A549 (cell line): Measurements from ENCODE around the gene FAM120B. TPM values are rescaled to one million over a fixed set of nuclear protein-coding genes. Genes with fewer than 3 reads are reported as not detected.
"Not testable (repeated sequence)": the region's sequence is repeated elsewhere in the genome, so short reads cannot be mapped to it uniquely, and the experiment has no call there.

ENCODE experiments used
- ATAC-seq, 2 experiments: fragments of 200-7000 bp in 1 of 2; fragments of >200 bp in 1 of 2; cut with Nextera tagmentation in 1 of 2; cut with Tn5 transposase in 1 of 2; 3 replicates each; pipeline versions ENCODE4 v1.8.0 to v1.9.1; 2018 to 2020; ENCODE audit warnings: mild to moderate bottlenecking in 1 of 2, moderate library complexity in 1 of 2
- CTCF ChIA-PET: fragments of 300-600 bp; sonication (Branson Sonifier 250); formaldehyde crosslinking; extraction: SDS; loops from one replicate; lab custom pipeline; 2021; ENCODE audit warnings: antibody characterized with exemption, inconsistent platforms; lab: Yijun Ruan, JAX
- POLR2A ChIA-PET: fragments of 350-600 bp; formaldehyde crosslinking; extraction: SDS; loops from one replicate; lab custom pipeline; 2021; ENCODE audit warnings: antibody characterized with exemption, inconsistent platforms; lab: Yijun Ruan, JAX
- DNase-seq, 2 experiments: peaks; one replicate each; pipeline versions ENCODE4 v3.0.0 to v3.0.0-alpha.2; 2011 to 2016; ENCODE audit warnings: low read depth in 1 of 2, low spot score in 1 of 2
- FAIRE-seq: peaks from 2 replicates; lab custom pipeline; 2011; peaks lifted over from hg19 to GRCh38; lab: Jason Lieb, UNC
- H3K27ac ChIP-seq, 2 experiments: fragments of >200 bp; sonication (Bioruptor Twin); formaldehyde crosslinking; 3 replicates each; pipeline ENCODE4 v1.5.1; 2016 to 2017
- H3K4me1 ChIP-seq: fragments of >200 bp; sonication (Bioruptor Twin); formaldehyde crosslinking; 3 replicates; pipeline ENCODE4 v1.6.1; 2016
- H3K4me2 ChIP-seq: fragments of >200 bp; sonication (Bioruptor Twin); formaldehyde crosslinking; 3 replicates; pipeline ENCODE4 v1.6.1; 2016
- H3K4me3 ChIP-seq: fragments of >200 bp; sonication (Bioruptor Twin); formaldehyde crosslinking; 3 replicates; pipeline ENCODE4 v1.5.1; 2016
- H3K9me3 ChIP-seq: fragments of >200 bp; sonication (Bioruptor Twin); formaldehyde crosslinking; 3 replicates; pipeline ENCODE4 v1.6.1; 2016
- BCL3 ChIP-seq: fragments of >200 bp; sonication (Bioruptor Twin); formaldehyde crosslinking; IDR thresholded peaks from 3 replicates; pipeline ENCODE4 v1.6.1; 2016
- CEBPB ChIP-seq, 2 experiments: fragments of >200 bp in 1 of 2; sonication (Bioruptor Twin) in 1 of 2; formaldehyde crosslinking in 1 of 2; IDR thresholded peaks; 2 replicates each; pipeline ENCODE4 v1.6.1; 2012 to 2016
- CHD2 ChIP-seq: fragments of 150-350 bp; IDR thresholded peaks from 2 replicates; pipeline ENCODE4 v1.6.1; 2014; ENCODE audit warnings: low read length; ENCODE audit not compliant: partially characterized antibody
- CHD4 ChIP-seq: fragments of 200-600 bp; sonication (generic); IDR thresholded peaks from 2 replicates; pipeline ENCODE4 v1.6.1; 2016; ENCODE audit warnings: antibody characterized with exemption, mild to moderate bottlenecking, borderline replicate concordance
- FOSB ChIP-seq: fragments of 250-450 bp; sonication (Bioruptor Pico); IDR thresholded peaks from 2 replicates; pipeline ENCODE4 v1.5.0; 2020; ENCODE audit warnings: mild to moderate bottlenecking, moderate library complexity
- FOSL2 ChIP-seq, 2 experiments: fragments of 450-650 bp in 1 of 2; fragments of >200 bp in 1 of 2; sonication (Bioruptor Twin) in 1 of 2; formaldehyde crosslinking; IDR thresholded peaks; 2 replicates each; pipeline versions ENCODE4 v1.5.0 to v1.6.1; 2016 to 2020; ENCODE audit warnings: mild to moderate bottlenecking in 1 of 2, moderate library complexity in 1 of 2
- HOXA7 ChIP-seq: fragments of 250-450 bp; sonication (Bioruptor Pico); IDR thresholded peaks from 2 replicates; pipeline ENCODE4 v1.5.0; 2020; ENCODE audit warnings: mild to moderate bottlenecking, moderate library complexity
- HOXB5 ChIP-seq: fragments of 250-450 bp; sonication (Bioruptor Pico); IDR thresholded peaks from 2 replicates; pipeline ENCODE4 v1.5.0; 2020; ENCODE audit warnings: mild to moderate bottlenecking, moderate library complexity
- KDM5A ChIP-seq: fragments of 200-600 bp; sonication (generic); IDR thresholded peaks from 2 replicates; pipeline ENCODE4 v1.6.1; 2016; ENCODE audit warnings: antibody characterized with exemption, mild to moderate bottlenecking
- MAFK ChIP-seq: fragments of 450-650 bp; IDR thresholded peaks from 2 replicates; pipeline ENCODE4 v1.6.1; 2014; ENCODE audit not compliant: partially characterized antibody
- NPAS2 ChIP-seq: fragments of 250-450 bp; sonication (Bioruptor Pico); IDR thresholded peaks from 2 replicates; pipeline ENCODE4 v1.8.0; 2022; ENCODE audit warnings: mild to moderate bottlenecking, moderate library complexity, borderline replicate concordance
- PBX3 ChIP-seq: IDR thresholded peaks from 2 replicates; pipeline ENCODE4 v1.6.1; 2012
- PHF8 ChIP-seq: fragments of 200-600 bp; sonication (generic); IDR thresholded peaks from 2 replicates; pipeline ENCODE4 v1.6.1; 2016; ENCODE audit warnings: low read depth, mild to moderate bottlenecking, antibody characterized with exemption, moderate library complexity, borderline replicate concordance
- POLR2AphosphoS2 ChIP-seq: conservative IDR thresholded peaks from 2 replicates; pipeline ENCODE4 v1.6.1; 2012; ENCODE audit warnings: low read length, improper control_type of control experiment, inconsistent platforms
- SREBF2 ChIP-seq: fragments of 450-650 bp; IDR thresholded peaks from 2 replicates; pipeline ENCODE4 v1.6.1; 2014; ENCODE audit warnings: mild to moderate bottlenecking, moderate library complexity
- ZC3H11A ChIP-seq: fragments of 450-650 bp; IDR thresholded peaks from 2 replicates; pipeline ENCODE4 v1.6.1; 2014; ENCODE audit warnings: antibody characterized with exemption, mild to moderate bottlenecking
- ZFP36 ChIP-seq: fragments of 450-650 bp; IDR thresholded peaks from 2 replicates; pipeline ENCODE4 v1.6.1; 2014; ENCODE audit warnings: borderline replicate concordance; ENCODE audit not compliant: partially characterized antibody
- WGBS: methylation state at CpG from one replicate; pipeline ENCODE4 v1.1.6; 2017; ENCODE audit errors: missing lambda C conversion rate; 5-methylcytosine and 5-hydroxymethylcytosine counted together
- polyA plus RNA-seq, 4 experiments: library from polyadenylated mRNA; depleted of rRNA in 3 of 4; stranded (reverse); fragments of >200 nt; fragmentation: RNase III in 1 of 4; extraction: RNeasy Plus Mini Kit Qiagen cat#74134 plus additional on column Dnase treatment in 1 of 4; gene quantifications; 2 replicates in 3 of 4; 3 replicates in 1 of 4; pipeline ENCODE4 v1.2.3, GENCODE V29; 2011 to 2017
- TF ChIP-seq, protein P1 (sequence below): IDR thresholded peaks from 2 replicates; pipeline ENCODE4 v1.6.1; 2012; ENCODE audit warnings: low read depth, borderline replicate concordance
- TF ChIP-seq, protein P2 (sequence below): fragments of 250-450 bp; sonication (Bioruptor Pico); IDR thresholded peaks from 2 replicates; pipeline ENCODE4 v1.5.0; 2021; ENCODE audit warnings: mild to moderate bottlenecking, moderate library complexity, borderline replicate concordance
- TF ChIP-seq, protein P3 (sequence below): fragments of >200 bp; sonication (Bioruptor Twin); formaldehyde crosslinking; IDR thresholded peaks from 3 replicates; pipeline ENCODE4 v1.5.1; 2016
- TF ChIP-seq, protein P4 (sequence below): fragments of 200-600 bp; sonication (generic); IDR thresholded peaks from 2 replicates; pipeline ENCODE4 v1.6.1; 2016; ENCODE audit warnings: antibody characterized with exemption, mild to moderate bottlenecking, moderate library complexity

The FAM120B gene
- polyA plus RNA-seq, 2 of the 4 experiments (the other 2 are of a cell fraction): 7.0 to 7.7 TPM

DNA sequence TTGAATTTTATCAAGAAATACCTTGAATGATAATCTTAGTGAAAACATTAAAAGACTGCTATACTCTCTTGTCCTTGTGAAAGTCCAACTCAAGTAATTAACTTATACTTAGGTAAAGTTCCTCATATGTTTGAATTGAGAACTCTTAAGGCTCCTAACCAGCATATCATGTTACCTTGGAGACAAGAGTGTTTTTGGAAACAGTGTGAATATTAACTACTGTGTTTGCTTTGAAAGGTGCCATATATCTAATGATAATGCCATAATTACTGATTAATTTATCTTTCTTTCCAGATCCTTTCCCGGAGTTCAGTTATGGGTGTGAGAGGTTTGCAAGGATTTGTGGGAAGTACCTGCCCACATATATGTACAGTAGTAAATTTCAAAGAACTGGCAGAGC lies 10.5 kb downstream of the FAM120B start:
- 71% methylated on average over 1 of the region's 1 CpG for WGBS
- CTCF ChIA-PET: no interaction called here
- POLR2A ChIA-PET: no interaction called here
- Histone ChIP-seq H3K4me3 (no peak overlapping the region), H3K27ac (no peak overlapping the region), H3K4me1 (no peaks in the 10 kb centered on the region), H3K4me2 (no peak overlapping the region), H3K9me3 (no peaks in the 10 kb centered on the region)
- DNase-seq (no peak), ATAC-seq (no peak), FAIRE-seq (no peak)
- TF ChIP-seq CHD4 (no peak), ZFP36 (no peak)

- no peaks in the 10 kb centered on the region for H3K4me1 ChIP-seq
- H3K27ac ChIP-seq: no peak overlapping the region
- FAIRE-seq (no peak), DNase-seq (no peak), ATAC-seq (no peak)
- WGBS: 98% methylated on average over 5 of the region's 5 CpGs
- ChIA-PET POLR2A (no interaction called here), CTCF (no interaction called here)
- no peak for TF ChIP-seq SREBF2
- H3K4me2 ChIP-seq: no peak overlapping the region
- no peaks in the 10 kb centered on the region for H3K9me3 ChIP-seq
- H3K4me3 ChIP-seq: no peak overlapping the region
These were observed 11.2 kb downstream of the FAM120B start for GRCh38 chr6:170317718-170318117.

DNA sequence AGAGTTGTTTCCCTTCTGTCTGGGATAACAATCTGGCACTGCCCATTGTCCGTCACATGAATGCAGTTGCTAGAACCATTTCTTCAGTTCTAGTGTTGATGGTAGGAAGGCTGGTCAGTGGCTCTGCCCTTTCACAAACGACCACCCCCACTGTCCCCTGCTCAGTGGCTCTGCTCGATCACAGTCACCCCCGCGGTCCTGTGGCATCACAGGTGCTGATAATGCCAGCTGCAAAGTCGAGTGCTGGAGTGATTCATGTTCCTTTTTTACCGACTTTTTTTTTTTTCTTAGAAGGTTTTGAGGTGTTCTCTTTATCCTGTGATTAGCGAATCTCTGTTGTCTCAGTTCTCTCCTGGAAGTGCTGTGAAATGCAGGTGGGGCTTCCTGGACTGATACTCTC lies 22.8 kb downstream of the FAM120B start:
- H3K4me2 ChIP-seq: no peak overlapping the region
- FAIRE-seq (no peak), ATAC-seq (no peak), DNase-seq (no peak)
- no peaks in the 10 kb centered on the region for H3K4me1 ChIP-seq
- ChIA-PET CTCF (no interaction called here), POLR2A (no interaction called here)
- no peak overlapping the region for H3K27ac ChIP-seq
- WGBS: 75% methylated on average over 8 of the region's 8 CpGs
- no peaks in the 10 kb centered on the region for H3K9me3 ChIP-seq
- TF ChIP-seq NPAS2 (CRISPR knock-in tag) (no peak), MAFK (no peak), SREBF2 (no peak), FOSB (CRISPR knock-in tag) (no peak), CEBPB (IDR thresholded peaks at IDR 0.05) (no peak), BCL3 (no peak), FOSL2 (IDR thresholded peaks at IDR 0.05) (no peak), FOSL2 (CRISPR knock-in tag; IDR thresholded peaks at IDR 0.05) (no peak), HOXA7 (CRISPR knock-in tag) (no peak), POLR2AphosphoS2 (no peak), CHD2 (no peak), PBX3 (no peak), HOXB5 (CRISPR knock-in tag) (no peak), PHF8 (no peak), ZC3H11A (no peak), KDM5A (no peak)
- TF ChIP-seq, protein P1, sequence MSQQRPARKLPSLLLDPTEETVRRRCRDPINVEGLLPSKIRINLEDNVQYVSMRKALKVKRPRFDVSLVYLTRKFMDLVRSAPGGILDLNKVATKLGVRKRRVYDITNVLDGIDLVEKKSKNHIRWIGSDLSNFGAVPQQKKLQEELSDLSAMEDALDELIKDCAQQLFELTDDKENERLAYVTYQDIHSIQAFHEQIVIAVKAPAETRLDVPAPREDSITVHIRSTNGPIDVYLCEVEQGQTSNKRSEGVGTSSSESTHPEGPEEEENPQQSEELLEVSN: no peak
- TF ChIP-seq, protein P2, sequence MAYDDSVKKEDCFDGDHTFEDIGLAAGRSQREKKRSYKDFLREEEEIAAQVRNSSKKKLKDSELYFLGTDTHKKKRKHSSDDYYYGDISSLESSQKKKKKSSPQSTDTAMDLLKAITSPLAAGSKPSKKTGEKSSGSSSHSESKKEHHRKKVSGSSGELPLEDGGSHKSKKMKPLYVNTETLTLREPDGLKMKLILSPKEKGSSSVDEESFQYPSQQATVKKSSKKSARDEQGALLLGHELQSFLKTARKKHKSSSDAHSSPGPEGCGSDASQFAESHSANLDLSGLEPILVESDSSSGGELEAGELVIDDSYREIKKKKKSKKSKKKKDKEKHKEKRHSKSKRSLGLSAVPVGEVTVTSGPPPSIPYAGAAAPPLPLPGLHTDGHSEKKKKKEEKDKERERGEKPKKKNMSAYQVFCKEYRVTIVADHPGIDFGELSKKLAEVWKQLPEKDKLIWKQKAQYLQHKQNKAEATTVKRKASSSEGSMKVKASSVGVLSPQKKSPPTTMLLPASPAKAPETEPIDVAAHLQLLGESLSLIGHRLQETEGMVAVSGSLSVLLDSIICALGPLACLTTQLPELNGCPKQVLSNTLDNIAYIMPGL (CRISPR knock-in tag): no peak
- TF ChIP-seq, protein P3, sequence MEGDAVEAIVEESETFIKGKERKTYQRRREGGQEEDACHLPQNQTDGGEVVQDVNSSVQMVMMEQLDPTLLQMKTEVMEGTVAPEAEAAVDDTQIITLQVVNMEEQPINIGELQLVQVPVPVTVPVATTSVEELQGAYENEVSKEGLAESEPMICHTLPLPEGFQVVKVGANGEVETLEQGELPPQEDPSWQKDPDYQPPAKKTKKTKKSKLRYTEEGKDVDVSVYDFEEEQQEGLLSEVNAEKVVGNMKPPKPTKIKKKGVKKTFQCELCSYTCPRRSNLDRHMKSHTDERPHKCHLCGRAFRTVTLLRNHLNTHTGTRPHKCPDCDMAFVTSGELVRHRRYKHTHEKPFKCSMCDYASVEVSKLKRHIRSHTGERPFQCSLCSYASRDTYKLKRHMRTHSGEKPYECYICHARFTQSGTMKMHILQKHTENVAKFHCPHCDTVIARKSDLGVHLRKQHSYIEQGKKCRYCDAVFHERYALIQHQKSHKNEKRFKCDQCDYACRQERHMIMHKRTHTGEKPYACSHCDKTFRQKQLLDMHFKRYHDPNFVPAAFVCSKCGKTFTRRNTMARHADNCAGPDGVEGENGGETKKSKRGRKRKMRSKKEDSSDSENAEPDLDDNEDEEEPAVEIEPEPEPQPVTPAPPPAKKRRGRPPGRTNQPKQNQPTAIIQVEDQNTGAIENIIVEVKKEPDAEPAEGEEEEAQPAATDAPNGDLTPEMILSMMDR: no peak
- TF ChIP-seq, protein P4, sequence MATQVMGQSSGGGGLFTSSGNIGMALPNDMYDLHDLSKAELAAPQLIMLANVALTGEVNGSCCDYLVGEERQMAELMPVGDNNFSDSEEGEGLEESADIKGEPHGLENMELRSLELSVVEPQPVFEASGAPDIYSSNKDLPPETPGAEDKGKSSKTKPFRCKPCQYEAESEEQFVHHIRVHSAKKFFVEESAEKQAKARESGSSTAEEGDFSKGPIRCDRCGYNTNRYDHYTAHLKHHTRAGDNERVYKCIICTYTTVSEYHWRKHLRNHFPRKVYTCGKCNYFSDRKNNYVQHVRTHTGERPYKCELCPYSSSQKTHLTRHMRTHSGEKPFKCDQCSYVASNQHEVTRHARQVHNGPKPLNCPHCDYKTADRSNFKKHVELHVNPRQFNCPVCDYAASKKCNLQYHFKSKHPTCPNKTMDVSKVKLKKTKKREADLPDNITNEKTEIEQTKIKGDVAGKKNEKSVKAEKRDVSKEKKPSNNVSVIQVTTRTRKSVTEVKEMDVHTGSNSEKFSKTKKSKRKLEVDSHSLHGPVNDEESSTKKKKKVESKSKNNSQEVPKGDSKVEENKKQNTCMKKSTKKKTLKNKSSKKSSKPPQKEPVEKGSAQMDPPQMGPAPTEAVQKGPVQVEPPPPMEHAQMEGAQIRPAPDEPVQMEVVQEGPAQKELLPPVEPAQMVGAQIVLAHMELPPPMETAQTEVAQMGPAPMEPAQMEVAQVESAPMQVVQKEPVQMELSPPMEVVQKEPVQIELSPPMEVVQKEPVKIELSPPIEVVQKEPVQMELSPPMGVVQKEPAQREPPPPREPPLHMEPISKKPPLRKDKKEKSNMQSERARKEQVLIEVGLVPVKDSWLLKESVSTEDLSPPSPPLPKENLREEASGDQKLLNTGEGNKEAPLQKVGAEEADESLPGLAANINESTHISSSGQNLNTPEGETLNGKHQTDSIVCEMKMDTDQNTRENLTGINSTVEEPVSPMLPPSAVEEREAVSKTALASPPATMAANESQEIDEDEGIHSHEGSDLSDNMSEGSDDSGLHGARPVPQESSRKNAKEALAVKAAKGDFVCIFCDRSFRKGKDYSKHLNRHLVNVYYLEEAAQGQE: no peak
- no peak overlapping the region for H3K4me3 ChIP-seq

DNA sequence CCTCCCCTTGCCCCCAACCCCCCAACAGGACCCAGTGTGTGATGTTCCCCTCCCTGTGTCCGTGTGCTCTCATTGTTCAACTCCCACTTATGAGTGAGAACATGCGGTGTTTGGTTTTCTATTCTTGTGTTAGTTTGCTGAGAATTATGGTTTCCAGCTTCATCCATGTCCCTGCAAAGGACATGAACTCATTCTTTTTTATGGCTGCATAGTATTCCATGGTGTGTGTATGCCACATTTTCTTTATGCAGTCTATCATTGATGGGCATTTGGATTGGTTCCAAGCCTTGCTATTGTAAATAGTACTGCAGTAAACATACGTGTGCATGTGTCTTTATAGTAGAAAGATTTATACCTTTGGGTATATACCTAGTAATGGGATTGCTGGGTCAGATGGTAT lies 28.6 kb downstream of the FAM120B start:
- POLR2A ChIA-PET, ATAC-seq: not testable (repeated sequence)

More for the DNA sequence above, 28.6 kb downstream of the FAM120B start:
- FAIRE-seq, H3K27ac ChIP-seq, H3K4me2 ChIP-seq, H3K9me3 ChIP-seq, DNase-seq, H3K4me3 ChIP-seq, H3K4me1 ChIP-seq, CTCF ChIA-PET: not testable (repeated sequence)
- WGBS: 84% methylated on average over 3 of the region's 3 CpGs
